ENCODE results near the gene ABCB4. TPM values are rescaled to one million over a fixed set of nuclear protein-coding genes. Genes with fewer than 3 reads are reported as not detected.

Gene ABCB4
- total RNA-seq, 2 experiments from 2014 or later, result not detected

DNA sequence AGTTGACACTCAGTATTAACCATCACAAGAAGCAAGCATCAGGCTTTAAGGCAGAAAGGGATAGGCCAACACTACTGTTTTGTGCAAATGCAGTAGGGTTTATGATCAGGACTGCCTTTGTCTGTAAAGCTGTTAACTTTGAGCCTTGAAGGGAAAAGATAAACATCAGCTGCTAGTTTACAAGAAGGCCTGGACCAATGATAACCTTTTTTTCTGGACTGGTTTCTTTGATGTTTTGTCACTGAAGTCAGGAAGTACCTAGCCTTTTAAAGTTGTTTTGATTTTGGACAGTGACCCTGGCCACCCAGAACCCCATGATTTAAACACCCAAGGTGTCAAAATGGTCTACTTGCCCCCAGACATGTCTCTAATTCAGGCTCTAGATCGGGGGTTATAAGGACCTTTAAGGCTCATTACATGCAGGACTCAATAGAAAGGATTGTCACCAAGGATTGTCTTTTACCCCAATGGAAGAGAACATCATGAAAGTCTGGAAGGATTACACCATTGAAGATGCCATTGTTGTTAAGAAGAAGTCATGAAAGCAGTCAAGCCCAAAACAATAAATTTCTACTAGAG lies 79.9 kb downstream of the ABCB4 start:
- H3K4me1 Mint-ChIP-seq, result peaks cover 18% of the 10 kb centered on the region
- no peaks in the 10 kb centered on the region for H3K9me3 Mint-ChIP-seq
- H3K27ac Mint-ChIP-seq, result no peak overlapping the region
- no peak for DNase-seq
- no peak overlapping the region for H3K4me3 Mint-ChIP-seq
- peaks cover 35% of the 10 kb centered on the region for H3K36me3 Mint-ChIP-seq (ENCODE audit: low read depth)
- POLR2A ChIA-PET, result no interaction called here
- CTCF ChIA-PET, result no interaction called here
- no peaks in the 10 kb centered on the region for H3K27me3 Mint-ChIP-seq

- POLR2A ChIA-PET, result no interaction called here
- no peak overlapping the region for H3K4me3 Mint-ChIP-seq
- peaks cover 18% of the 10 kb centered on the region for H3K4me1 Mint-ChIP-seq
- no peaks in the 10 kb centered on the region for H3K27me3 Mint-ChIP-seq
- DNase-seq, result no peak
- CTCF ChIA-PET, result no interaction called here
- peaks cover 2% of the 10 kb centered on the region for H3K9me3 Mint-ChIP-seq
- H3K36me3 Mint-ChIP-seq (ENCODE audit: low read depth), result peaks cover 53% of the 10 kb centered on the region
- no peak overlapping the region for H3K27ac Mint-ChIP-seq
Measured at GRCh38 chr7:87391020-87391701, 84.3 kb downstream of the ABCB4 start.

GRCh38 chr7:87380905-87381304 lies 94.6 kb downstream of the ABCB4 start:
- DNase-seq, result no peak
- Mint-ChIP-seq H3K36me3 (ENCODE audit: low read depth) (peaks cover 23% of the 10 kb centered on the region), H3K27ac (no peak overlapping the region), H3K4me3 (no peak overlapping the region), H3K27me3 (no peaks in the 10 kb centered on the region), H3K4me1 (no peaks in the 10 kb centered on the region), H3K9me3 (no peaks in the 10 kb centered on the region)
- ChIA-PET POLR2A (no interaction called here), CTCF (no interaction called here)

DNA sequence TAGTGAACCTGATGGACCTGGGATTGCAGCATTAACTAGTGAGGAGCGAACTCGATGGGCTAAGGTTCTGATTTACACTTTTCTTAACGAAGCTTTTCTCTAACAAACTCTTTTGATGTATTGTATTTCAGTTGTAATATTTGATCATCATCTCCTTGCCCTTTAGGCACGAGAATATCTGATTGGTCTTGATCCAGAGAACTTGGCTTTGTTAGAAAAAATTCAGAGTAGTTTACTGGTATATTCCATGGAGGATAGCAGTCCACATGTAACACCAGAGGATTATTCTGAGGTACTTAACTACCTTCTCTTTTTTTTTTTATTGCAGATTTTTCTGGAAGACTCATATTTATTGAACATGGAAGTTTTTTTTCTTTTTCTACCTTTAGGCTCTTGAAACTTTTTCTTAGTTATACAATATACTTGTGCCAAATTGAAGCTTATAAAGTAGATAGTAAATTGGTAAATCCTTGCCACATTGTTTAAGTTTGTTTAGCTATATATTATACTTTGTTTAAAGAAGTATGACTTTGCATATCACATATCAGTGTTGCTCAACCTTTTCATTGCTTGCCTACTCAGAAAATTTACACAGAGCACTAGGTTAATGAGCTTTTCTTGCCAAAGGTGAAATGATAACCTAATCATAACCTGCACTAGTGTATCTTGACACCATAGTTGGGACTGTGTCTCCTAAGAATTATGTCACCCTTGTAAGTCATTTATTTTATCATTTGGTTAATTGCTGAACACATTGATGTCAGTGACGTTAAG lies 99.6 kb downstream of the ABCB4 start:
- H3K36me3 Mint-ChIP-seq (ENCODE audit: low read depth), result peaks cover 16% of the 10 kb centered on the region
- ChIA-PET CTCF (no interaction called here), POLR2A (interaction anchor here (0.7 kb wide), 1 partner anchor 10 kb away, joined by 3 read pairs; no protein-coding TSS in a partner anchor)
- H3K27ac Mint-ChIP-seq, result no peak overlapping the region
- no peak overlapping the region for H3K4me3 Mint-ChIP-seq
- H3K27me3 Mint-ChIP-seq, result no peaks in the 10 kb centered on the region
- H3K9me3 Mint-ChIP-seq, result no peaks in the 10 kb centered on the region
- DNase-seq, result no peak
- H3K4me1 Mint-ChIP-seq, result no peaks in the 10 kb centered on the region

GRCh38 chr7:87370660-87371180 lies 104.8 kb downstream of the ABCB4 start:
- H3K9me3 Mint-ChIP-seq, result no peaks in the 10 kb centered on the region
- DNase-seq, result no peak
- H3K4me1 Mint-ChIP-seq, result peaks cover 11% of the 10 kb centered on the region
- peaks cover 15% of the 10 kb centered on the region for H3K36me3 Mint-ChIP-seq (ENCODE audit: low read depth)
- H3K27ac Mint-ChIP-seq, result no peak overlapping the region
- H3K4me3 Mint-ChIP-seq, result no peak overlapping the region
- ChIA-PET CTCF (no interaction called here), POLR2A (no interaction called here)
- no peaks in the 10 kb centered on the region for H3K27me3 Mint-ChIP-seq

DNA sequence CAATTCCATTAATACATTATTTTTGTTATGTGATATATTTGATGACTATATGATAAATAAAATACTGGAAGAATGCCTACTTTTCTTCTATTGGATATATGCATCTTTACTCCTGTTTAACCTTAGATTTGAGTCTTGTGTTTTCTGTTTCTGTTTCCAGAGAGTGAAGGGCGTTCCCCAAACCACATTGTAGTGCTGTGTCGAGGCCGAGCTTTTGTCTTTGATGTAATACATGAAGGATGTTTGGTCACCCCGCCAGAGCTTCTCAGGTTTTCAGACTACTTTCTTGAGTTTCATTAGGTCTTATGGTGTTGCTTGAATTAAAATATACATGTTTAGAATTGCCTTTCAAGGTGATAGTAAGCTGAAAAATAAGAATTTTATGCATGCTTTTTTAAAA lies 106.3 kb downstream of the ABCB4 start:
- ChIA-PET CTCF (no interaction called here), POLR2A (interaction anchor here (2.0 kb wide), 1 partner anchor 24 kb away, joined by 7 read pairs; the partner anchor contains the start of gene CROT)
- DNase-seq, result peak; percentile 62
- Mint-ChIP-seq H3K27me3 (no peaks in the 10 kb centered on the region), H3K27ac (peak overlapping the region; percentile 33), H3K4me3 (no peak overlapping the region), H3K9me3 (no peaks in the 10 kb centered on the region), H3K4me1 (peaks cover 11% of the 10 kb centered on the region), H3K36me3 (ENCODE audit: low read depth) (peaks cover 15% of the 10 kb centered on the region)

- peaks cover 21% of the 10 kb centered on the region for H3K36me3 Mint-ChIP-seq (ENCODE audit: low read depth)
- no peaks in the 10 kb centered on the region for H3K27me3 Mint-ChIP-seq
- ChIA-PET CTCF (no interaction called here), POLR2A (no interaction called here)
- H3K4me1 Mint-ChIP-seq, result peaks cover 4% of the 10 kb centered on the region
- no peak overlapping the region for H3K4me3 Mint-ChIP-seq
- no peak for DNase-seq
- no peak overlapping the region for H3K27ac Mint-ChIP-seq
- H3K9me3 Mint-ChIP-seq, result no peaks in the 10 kb centered on the region
Measured at GRCh38 chr7:87364246-87364645, 111.2 kb downstream of the ABCB4 start.

DNA sequence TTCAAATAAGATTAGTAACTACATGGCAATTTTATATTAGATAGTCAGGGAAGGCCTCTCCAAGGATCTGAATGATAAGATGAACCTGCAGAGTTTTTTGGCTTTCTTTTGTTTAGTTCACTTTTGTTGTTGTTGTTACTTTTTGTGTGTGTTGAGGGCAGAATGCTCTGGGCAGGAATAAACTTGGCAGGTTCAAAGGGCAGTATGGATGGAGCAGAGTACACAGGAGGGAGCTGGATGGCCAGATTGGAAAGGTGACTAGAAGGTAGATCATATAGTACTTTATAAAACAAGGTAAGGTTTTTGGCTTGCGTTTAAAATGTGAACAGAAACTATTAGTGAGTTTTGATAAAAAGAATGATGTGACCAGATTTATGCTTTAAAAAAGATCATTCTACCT lies 112.1 kb downstream of the ABCB4 start:
- no peak for DNase-seq
- no peaks in the 10 kb centered on the region for H3K9me3 Mint-ChIP-seq
- H3K36me3 Mint-ChIP-seq (ENCODE audit: low read depth), result peaks cover 27% of the 10 kb centered on the region
- CTCF ChIA-PET, result interaction anchor here (1.0 kb wide), 1 partner anchor 18 kb away, joined by 3 read pairs; the partner anchor contains the start of gene CROT
- no peaks in the 10 kb centered on the region for H3K4me1 Mint-ChIP-seq
- POLR2A ChIA-PET, result no interaction called here
- no peak overlapping the region for H3K27ac Mint-ChIP-seq
- H3K4me3 Mint-ChIP-seq, result no peak overlapping the region
- no peaks in the 10 kb centered on the region for H3K27me3 Mint-ChIP-seq

DNA sequence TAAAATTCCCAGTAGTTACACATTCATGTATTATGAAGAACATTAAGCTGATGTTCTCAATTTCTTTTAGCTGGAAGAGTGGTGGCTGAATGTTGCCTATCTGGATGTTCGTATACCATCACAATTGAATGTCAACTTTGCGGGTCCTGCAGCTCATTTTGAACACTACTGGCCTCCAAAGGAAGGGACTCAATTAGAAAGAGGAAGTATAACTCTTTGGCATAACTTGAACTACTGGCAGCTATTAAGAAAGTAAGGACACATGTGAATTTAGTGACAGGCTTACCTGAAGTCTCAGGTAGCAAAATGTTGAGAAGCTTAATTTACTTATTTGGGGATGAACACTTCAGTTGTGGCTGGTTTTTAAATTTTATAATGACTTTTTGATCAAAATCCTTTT lies 114.2 kb downstream of the ABCB4 start:
- Mint-ChIP-seq H3K4me3 (no peak overlapping the region), H3K9me3 (peaks cover 5% of the 10 kb centered on the region), H3K36me3 (ENCODE audit: low read depth) (peaks cover 41% of the 10 kb centered on the region), H3K4me1 (no peaks in the 10 kb centered on the region), H3K27me3 (no peaks in the 10 kb centered on the region), H3K27ac (no peak overlapping the region)
- DNase-seq, result no peak
- ChIA-PET CTCF (interaction anchor here (1.5 kb wide), 1 partner anchor 18 kb away, joined by 3 read pairs; no protein-coding TSS in a partner anchor), POLR2A (no interaction called here)

DNA sequence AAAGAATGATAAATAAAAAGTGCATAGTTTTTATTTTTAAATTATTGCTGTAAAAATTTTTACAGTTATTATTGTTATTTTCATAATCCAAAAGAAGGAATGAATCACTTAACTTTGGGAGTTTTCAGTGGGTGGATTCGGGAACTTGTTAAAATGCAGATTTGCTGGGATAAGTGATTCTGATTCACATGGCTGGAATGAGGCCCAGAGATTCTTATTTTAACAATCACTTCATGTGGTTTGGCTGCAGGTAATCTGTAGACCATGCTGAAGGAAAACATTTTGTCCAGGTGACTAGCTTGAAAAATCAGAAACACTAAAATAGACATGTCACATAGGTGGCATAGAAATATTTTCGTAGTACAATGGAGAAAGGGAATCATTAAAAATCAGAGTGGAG lies 116.1 kb downstream of the ABCB4 start:
- CTCF ChIA-PET, result no interaction called here
- H3K27ac Mint-ChIP-seq, result no peak overlapping the region
- no peak for DNase-seq

DNA sequence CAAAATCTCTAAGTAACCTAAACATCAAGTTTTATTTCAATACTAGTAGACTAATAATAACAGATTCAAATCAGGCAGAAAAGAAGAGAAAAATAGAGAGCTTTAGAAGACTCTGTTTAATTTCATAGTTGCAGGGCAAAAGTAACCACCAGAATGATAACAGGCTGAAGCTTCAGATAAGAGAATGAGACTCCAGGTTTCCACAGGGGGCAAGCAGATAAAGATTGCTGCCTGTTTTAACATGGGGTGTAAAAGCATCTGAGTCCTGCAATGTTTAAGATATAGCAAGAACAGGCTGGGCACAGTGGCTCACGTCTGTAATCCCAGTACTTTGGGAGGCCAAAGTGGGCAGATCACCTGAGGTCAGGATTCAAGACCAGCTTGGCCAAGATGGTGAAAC lies 119.0 kb downstream of the ABCB4 start:
- Mint-ChIP-seq H3K4me3 (no peak overlapping the region), H3K27ac (no peak overlapping the region), H3K4me1 (no peaks in the 10 kb centered on the region), H3K27me3 (no peaks in the 10 kb centered on the region), H3K36me3 (ENCODE audit: low read depth) (peaks cover 72% of the 10 kb centered on the region), H3K9me3 (peaks cover 15% of the 10 kb centered on the region)
- ChIA-PET CTCF (no interaction called here), POLR2A (no interaction called here)
- DNase-seq, result no peak

More for the DNA sequence above, 116.1 kb downstream of the ABCB4 start:
- H3K9me3 Mint-ChIP-seq, result peaks cover 10% of the 10 kb centered on the region
- peaks cover 59% of the 10 kb centered on the region for H3K36me3 Mint-ChIP-seq (ENCODE audit: low read depth)
- POLR2A ChIA-PET, result no interaction called here
- H3K27me3 Mint-ChIP-seq, result no peaks in the 10 kb centered on the region
- no peaks in the 10 kb centered on the region for H3K4me1 Mint-ChIP-seq
- H3K4me3 Mint-ChIP-seq, result no peak overlapping the region

DNA sequence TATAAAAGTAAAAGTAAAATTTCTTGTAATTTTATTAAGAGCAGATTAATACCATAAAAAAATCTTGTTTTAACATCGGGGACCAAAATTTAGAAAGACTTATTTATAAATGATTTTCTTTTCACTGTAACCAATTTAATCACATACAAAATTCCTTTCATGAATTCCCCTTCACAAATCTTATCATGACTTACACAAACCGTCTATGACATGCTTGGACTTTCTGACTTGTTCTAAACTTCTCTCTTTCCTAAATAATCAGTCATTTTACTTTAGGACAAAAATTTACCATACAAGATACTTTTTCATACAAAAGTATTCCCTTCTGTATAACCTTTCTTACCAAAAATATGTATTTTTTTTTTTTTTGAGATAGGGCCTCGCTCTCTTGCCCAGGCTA lies 120.7 kb downstream of the ABCB4 start:
- H3K4me3 Mint-ChIP-seq, result no peak overlapping the region
- peaks cover 76% of the 10 kb centered on the region for H3K36me3 Mint-ChIP-seq (ENCODE audit: low read depth)
- H3K4me1 Mint-ChIP-seq, result no peaks in the 10 kb centered on the region
- no peak overlapping the region for H3K27ac Mint-ChIP-seq
- H3K27me3 Mint-ChIP-seq, result no peaks in the 10 kb centered on the region
- H3K9me3 Mint-ChIP-seq, result peaks cover 17% of the 10 kb centered on the region
- POLR2A ChIA-PET, result no interaction called here
- no peak for DNase-seq
- CTCF ChIA-PET, result no interaction called here

All from activated CD4-positive, alpha-beta memory T cell treated with anti-CD3 and anti-CD28 coated beads, Interleukin-2, amount 10 ng/mL, durations not matched to agents 7 days and 5 days (primary cell).